HEK293T (cell line): Measurements from ENCODE around the gene GTF2H1.

ENCODE experiments used
- CTCF ChIA-PET: fragments of 350-600 bp; formaldehyde crosslinking; extraction: SDS; loops from one replicate; lab custom pipeline; 2021; ENCODE audit warnings: antibody characterized with exemption, inconsistent platforms; lab: Yijun Ruan, JAX
- POLR2A ChIA-PET: fragments of 350-600 bp; formaldehyde crosslinking; extraction: SDS; loops from one replicate; lab custom pipeline; 2020; ENCODE audit warnings: antibody characterized with exemption, inconsistent platforms; lab: Yijun Ruan, JAX
- DNase-seq: peaks from one replicate; pipeline ENCODE4 v3.0.0; 2012; ENCODE audit warnings: mixed read lengths; ENCODE audit errors: extremely low spot score
- ARNT ChIP-seq: fragments of 450-650 bp; IDR thresholded peaks from 2 replicates; pipeline ENCODE4 v1.6.1; 2017; ENCODE audit warnings: mild to moderate bottlenecking
- BHLHE40 ChIP-seq: fragments of 450-650 bp; IDR thresholded peaks from 2 replicates; pipeline ENCODE4 v1.6.1; 2016; ENCODE audit warnings: mild to moderate bottlenecking, moderate library complexity, borderline replicate concordance
- CTBP1 ChIP-seq: fragments of 450-650 bp; IDR thresholded peaks from 2 replicates; pipeline ENCODE4 v1.6.1; 2016; ENCODE audit warnings: borderline replicate concordance
- ELF4 ChIP-seq: fragments of 450-650 bp; IDR thresholded peaks from 2 replicates; pipeline ENCODE4 v1.6.1; 2017; ENCODE audit warnings: antibody characterized with exemption
- FOXA1 ChIP-seq: fragments of 450-650 bp; IDR thresholded peaks from 2 replicates; pipeline ENCODE4 v1.6.1; 2016; ENCODE audit warnings: mild to moderate bottlenecking
- FOXK2 ChIP-seq: fragments of 450-650 bp; IDR thresholded peaks from 2 replicates; pipeline ENCODE4 v1.6.1; 2016; ENCODE audit warnings: mild to moderate bottlenecking
- FOXM1 ChIP-seq: fragments of 450-650 bp; IDR thresholded peaks from 2 replicates; pipeline ENCODE4 v1.6.1; 2017; ENCODE audit warnings: mild to moderate bottlenecking, borderline replicate concordance
- HDGF ChIP-seq: fragments of 450-650 bp; IDR thresholded peaks from 2 replicates; pipeline ENCODE4 v1.6.1; 2017; ENCODE audit warnings: antibody characterized with exemption, borderline replicate concordance
- L3MBTL2 ChIP-seq: fragments of 450-650 bp; conservative IDR thresholded peaks from 2 replicates; pipeline ENCODE4 v1.6.1; 2016; ENCODE audit warnings: mild to moderate bottlenecking
- LEF1 ChIP-seq: fragments of 450-650 bp; IDR thresholded peaks from 2 replicates; pipeline ENCODE4 v1.6.1; 2017; ENCODE audit warnings: mild to moderate bottlenecking, borderline replicate concordance
- NFRKB ChIP-seq: fragments of 450-650 bp; IDR thresholded peaks from 2 replicates; pipeline ENCODE4 v1.6.1; 2016; ENCODE audit warnings: mild to moderate bottlenecking, moderate library complexity
- PKNOX1 ChIP-seq: fragments of 450-650 bp; IDR thresholded peaks from 2 replicates; pipeline ENCODE4 v1.6.1; 2016
- SP1 ChIP-seq: fragments of 450-650 bp; IDR thresholded peaks from 2 replicates; pipeline ENCODE4 v1.6.1; 2017
- SUZ12 ChIP-seq: fragments of 450-650 bp; IDR thresholded peaks from 2 replicates; pipeline ENCODE4 v1.6.1; 2016; ENCODE audit warnings: mild to moderate bottlenecking
- TARDBP ChIP-seq: fragments of 450-650 bp; IDR thresholded peaks from 2 replicates; pipeline ENCODE4 v1.6.1; 2016
- ZNF384 ChIP-seq: fragments of 450-650 bp; IDR thresholded peaks from 2 replicates; pipeline ENCODE4 v1.6.1; 2016

Gene GTF2H1

GRCh38 chr11:18365741-18366140 is 43.4 kb downstream of the GTF2H1 start:
- ChIA-PET POLR2A (interaction anchor here (3.0 kb wide), 1 partner anchor 29 kb away, joined by 16 read pairs; the partner anchor contains the start of gene LDHA), CTCF (no interaction called here)

GRCh38 chr11:18366286-18366685 is 43.9 kb downstream of the GTF2H1 start:
- no peak for DNase-seq
- TF ChIP-seq BHLHE40 (no peak), FOXK2 (no peak), CTBP1 (no peak), ELF4 (no peak), PKNOX1 (no peak), FOXM1 (no peak), SP1 (no peak), FOXA1 (no peak)
- ChIA-PET CTCF (no interaction called here), POLR2A (interaction anchor here (3.0 kb wide), 1 partner anchor 29 kb away, joined by 16 read pairs; the partner anchor contains the start of gene LDHA)

More at GRCh38 chr11:18365741-18366140, 43.4 kb downstream of the GTF2H1 start:
- no peak for TF ChIP-seq FOXM1
- TF ChIP-seq PKNOX1, result no peak
- no peak for TF ChIP-seq BHLHE40
- TF ChIP-seq FOXA1, result no peak
- TF ChIP-seq TARDBP, result no peak
- TF ChIP-seq ELF4, result no peak
- TF ChIP-seq ZNF384, result no peak
- no peak for TF ChIP-seq L3MBTL2
- no peak for TF ChIP-seq HDGF
- no peak for TF ChIP-seq SP1
- TF ChIP-seq ARNT, result no peak
- TF ChIP-seq FOXK2, result no peak
- no peak for TF ChIP-seq LEF1
- TF ChIP-seq SUZ12, result no peak
- no peak for TF ChIP-seq NFRKB
- no peak for TF ChIP-seq CTBP1
- no peak for DNase-seq

GRCh38 chr11:18367431-18367830 is 45.1 kb downstream of the GTF2H1 start:
- ChIA-PET CTCF (no interaction called here), POLR2A (no interaction called here)
- TF ChIP-seq NFRKB, result no peak
- no peak for TF ChIP-seq FOXM1
- TF ChIP-seq LEF1, result no peak
- no peak for TF ChIP-seq BHLHE40
- DNase-seq, result no peak

GRCh38 chr11:18368221-18368620 is 45.9 kb downstream of the GTF2H1 start:
- ChIA-PET CTCF (no interaction called here), POLR2A (no interaction called here)
- no peak for TF ChIP-seq HDGF
- no peak for DNase-seq

GRCh38 chr11:18369398-18369797 is 47.0 kb downstream of the GTF2H1 start:
- no peak for DNase-seq
- no peak for TF ChIP-seq HDGF
- no peak for TF ChIP-seq CTBP1
- no peak for TF ChIP-seq ARNT
- no peak for TF ChIP-seq FOXM1
- TF ChIP-seq SUZ12, result no peak
- TF ChIP-seq PKNOX1, result no peak
- TF ChIP-seq NFRKB, result no peak
- no peak for TF ChIP-seq L3MBTL2
- no peak for TF ChIP-seq BHLHE40
- TF ChIP-seq LEF1, result no peak
- no peak for TF ChIP-seq SP1
- no peak for TF ChIP-seq FOXA1
- no peak for TF ChIP-seq ELF4
- no peak for TF ChIP-seq FOXK2
- no peak for TF ChIP-seq ZNF384
- ChIA-PET CTCF (no interaction called here), POLR2A (no interaction called here)

GRCh38 chr11:18371279-18371678 is 48.9 kb downstream of the GTF2H1 start:
- CTCF ChIA-PET, result interaction anchor here (0.6 kb wide), 1 partner anchor 8 kb away, joined by 3 read pairs; no protein-coding TSS in a partner anchor
- POLR2A ChIA-PET, result no interaction called here
- TF ChIP-seq L3MBTL2 (no peak), FOXM1 (no peak), FOXA1 (no peak), CTBP1 (no peak), ZNF384 (no peak), SUZ12 (no peak)
- DNase-seq, result no peak

GRCh38 chr11:18372201-18372600 is 49.8 kb downstream of the GTF2H1 start:
- CTCF ChIA-PET, result no interaction called here
- TF ChIP-seq SP1, result no peak
- no peak for TF ChIP-seq ELF4
- no peak for TF ChIP-seq FOXM1
- TF ChIP-seq ZNF384, result no peak
- TF ChIP-seq SUZ12, result no peak
- TF ChIP-seq NFRKB, result no peak
- no peak for TF ChIP-seq ARNT
- no peak for TF ChIP-seq PKNOX1
- TF ChIP-seq TARDBP, result no peak
- TF ChIP-seq LEF1, result no peak
- TF ChIP-seq HDGF, result no peak
- no peak for TF ChIP-seq BHLHE40
- TF ChIP-seq FOXK2, result no peak
- TF ChIP-seq FOXA1, result no peak
- TF ChIP-seq L3MBTL2, result no peak
- TF ChIP-seq CTBP1, result no peak
- no peak for DNase-seq
- POLR2A ChIA-PET, result interaction anchor here (1.0 kb wide), 1 partner anchor 22 kb away, joined by 3 read pairs; the partner anchor contains the start of gene LDHA
